Neural cell (in vitro differentiated cells): ENCODE data around the gene CTNNBL1.

Experiments used
- CTCF ChIP-seq: fragments of 450-650 bp; IDR thresholded peaks from 2 replicates; pipeline ENCODE4 v1.5.1; 2014; ENCODE audit warnings: antibody characterized with exemption, mild to moderate bottlenecking, moderate library complexity; ENCODE audit not compliant: poor library complexity, severe bottlenecking
- EP300 ChIP-seq: fragments of 450-650 bp; conservative IDR thresholded peaks from 2 replicates; pipeline ENCODE4 v1.6.1; 2014; ENCODE audit warnings: antibody characterized with exemption, mild to moderate bottlenecking, moderate library complexity; ENCODE audit not compliant: poor library complexity, severe bottlenecking
- MXI1 ChIP-seq: fragments of 450-650 bp; conservative IDR thresholded peaks from 2 replicates; pipeline ENCODE4 v1.6.1; 2014; ENCODE audit warnings: antibody characterized with exemption, mild to moderate bottlenecking; ENCODE audit not compliant: poor library complexity, severe bottlenecking
- POLR2AphosphoS5 ChIP-seq: IDR thresholded peaks from 2 replicates; pipeline ENCODE4 v1.6.1; 2012
- TAF1 ChIP-seq: IDR thresholded peaks from 2 replicates; pipeline ENCODE4 v1.6.1; 2012; ENCODE audit warnings: low read depth

GRCh38 chr20:37677969-37678861 is 15.6 kb upstream of the CTNNBL1 start:
- TF ChIP-seq MXI1: no peak
- TF ChIP-seq POLR2AphosphoS5: no peak
- no peak for TF ChIP-seq CTCF
- no peak for TF ChIP-seq EP300
- no peak for TF ChIP-seq TAF1
